Measurements from ENCODE around the gene CEP192. TPM values are rescaled to one million over a fixed set of nuclear protein-coding genes. Genes with fewer than 3 reads are reported as not detected.
"Not testable (repeated sequence)": the region's sequence is repeated elsewhere in the genome, so short reads cannot be mapped to it uniquely, and the experiment has no call there.

Gene CEP192
- total RNA-seq, 1 experiment from 2014 or later: 37.2 TPM

DNA sequence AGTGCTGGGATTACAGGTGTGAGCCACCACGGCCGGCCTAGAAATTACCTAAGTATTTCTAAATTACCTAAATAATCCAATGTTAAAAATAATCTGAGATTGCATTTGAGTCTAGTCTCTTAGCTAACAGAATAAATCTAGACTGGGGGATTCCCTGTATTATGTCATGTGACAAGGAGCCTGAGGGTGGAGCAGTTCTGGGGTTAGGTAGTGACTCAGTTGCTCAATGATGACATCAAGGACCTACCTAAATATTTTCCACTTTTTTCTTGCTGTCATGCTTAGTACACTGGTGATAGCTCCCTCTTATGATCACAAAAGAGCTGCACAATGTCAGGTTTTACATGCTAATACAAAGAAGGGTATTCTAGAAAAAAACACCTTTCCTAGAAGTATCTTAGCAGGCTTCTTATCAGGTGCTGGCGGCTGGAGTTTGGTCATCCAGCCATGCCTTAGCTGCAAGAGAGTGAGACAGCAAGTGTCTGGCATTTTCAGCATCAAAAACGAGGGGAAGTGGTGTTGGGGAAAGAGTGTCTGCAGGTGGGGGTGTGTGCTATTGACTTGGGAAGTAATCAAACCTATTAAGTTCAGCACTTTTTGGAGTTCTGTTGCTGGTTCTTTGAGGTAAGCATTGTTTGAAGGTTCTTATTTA is 17.5 kb upstream of the CEP192 start:
- H3K27ac ChIP-seq: no peak overlapping the region
- H3K9me3 ChIP-seq (replicated peaks): no peaks in the 10 kb centered on the region
- H3K4me3 ChIP-seq: no peak overlapping the region
- H3K27me3 ChIP-seq (replicated peaks): no peaks in the 10 kb centered on the region
- peaks cover 42% of the 10 kb centered on the region for H3K36me3 ChIP-seq
- DNase-seq (ENCODE audit: low read depth in 1 of 2, low spot score in 2 of 2): no peak
- H3K4me1 ChIP-seq (replicated peaks): no peaks in the 10 kb centered on the region

DNA sequence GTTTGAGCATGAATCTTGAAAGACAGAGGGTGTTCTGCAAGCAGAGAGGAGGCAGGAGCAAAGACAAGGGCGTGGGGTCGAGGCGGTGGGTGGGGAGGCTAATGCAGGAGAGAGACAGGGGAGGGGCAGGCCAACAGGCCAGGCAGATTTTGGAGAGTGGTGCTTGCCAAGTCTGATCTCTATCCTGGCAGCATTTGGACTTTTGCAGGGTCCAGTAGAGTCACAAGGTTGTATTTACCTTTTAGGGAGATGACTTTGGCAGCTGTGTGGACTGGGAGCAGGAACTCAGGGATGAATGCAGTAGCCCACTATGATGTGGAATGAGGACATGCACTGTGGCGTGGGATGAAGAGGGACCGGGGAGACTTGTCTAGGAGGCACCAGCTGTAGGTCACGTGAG is 15.7 kb upstream of the CEP192 start:
- DNase-seq (ENCODE audit: low read depth in 1 of 2, low spot score in 2 of 2): no peak
- peaks cover 41% of the 10 kb centered on the region for H3K36me3 ChIP-seq
- no peaks in the 10 kb centered on the region for H3K9me3 ChIP-seq (replicated peaks)
- no peaks in the 10 kb centered on the region for H3K4me1 ChIP-seq (replicated peaks)
- H3K4me3 ChIP-seq: no peak overlapping the region
- H3K27ac ChIP-seq: no peak overlapping the region
- no peaks in the 10 kb centered on the region for H3K27me3 ChIP-seq (replicated peaks)

- H3K4me3 ChIP-seq: no peak overlapping the region
- no peak for DNase-seq (ENCODE audit: low read depth in 1 of 2, low spot score in 2 of 2)
- H3K4me1 ChIP-seq (replicated peaks): no peaks in the 10 kb centered on the region
- H3K9me3 ChIP-seq (replicated peaks): no peaks in the 10 kb centered on the region
- H3K27ac ChIP-seq: no peak overlapping the region
- peaks cover 41% of the 10 kb centered on the region for H3K36me3 ChIP-seq
- H3K27me3 ChIP-seq (replicated peaks): no peaks in the 10 kb centered on the region
Measured at GRCh38 chr18:12976305-12976704, 14.9 kb upstream of the CEP192 start.

DNA sequence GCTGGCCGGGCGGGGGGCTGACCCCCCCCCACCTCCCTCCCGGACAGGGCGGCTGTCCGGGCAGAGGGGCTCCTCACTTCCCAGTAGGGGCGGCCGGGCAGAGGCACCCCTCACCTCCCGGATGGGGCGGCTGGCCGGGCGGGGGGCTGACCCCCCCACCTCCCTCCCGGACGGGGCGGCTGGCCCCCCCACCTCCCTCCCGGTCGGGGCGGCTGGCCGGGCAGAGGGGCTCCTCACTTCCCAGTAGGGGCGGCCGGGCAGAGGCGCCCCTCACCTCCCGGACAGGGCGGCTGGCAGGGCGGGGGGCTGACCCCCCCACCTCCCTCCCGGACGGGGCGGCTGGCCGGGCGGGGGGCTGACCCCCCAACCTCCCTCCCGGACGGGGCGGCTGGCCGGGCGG is 11.1 kb upstream of the CEP192 start:
- H3K27ac ChIP-seq: not testable (repeated sequence)

GRCh38 chr18:12989397-12990122 is 1.6 kb upstream of the CEP192 start:
- no peaks in the 10 kb centered on the region for H3K9me3 ChIP-seq (replicated peaks)
- H3K27ac ChIP-seq: no peak overlapping the region
- peaks cover 3% of the 10 kb centered on the region; the same call in 1 of the 2 replicates for H3K36me3 ChIP-seq
- H3K27me3 ChIP-seq (replicated peaks): no peaks in the 10 kb centered on the region
- DNase-seq (ENCODE audit: low read depth in 1 of 2, low spot score in 2 of 2): no peak
- no peak overlapping the region for H3K4me3 ChIP-seq
- peaks cover 17% of the 10 kb centered on the region for H3K4me1 ChIP-seq (replicated peaks)

More for the DNA sequence above, 11.1 kb upstream of the CEP192 start:
- H3K4me1 ChIP-seq (replicated peaks); DNase-seq (ENCODE audit: low read depth in 1 of 2, low spot score in 2 of 2); H3K27me3 ChIP-seq (replicated peaks); H3K4me3 ChIP-seq; H3K9me3 ChIP-seq (replicated peaks): not testable (repeated sequence)
- H3K36me3 ChIP-seq: peaks cover 37% of the 10 kb centered on the region

- peak in 1 of 2 experiments; percentile 6 for DNase-seq (ENCODE audit: low read depth in 1 of 2, low spot score in 2 of 2)
- Histone ChIP-seq H3K4me1 (replicated peaks) (peaks cover 17% of the 10 kb centered on the region), H3K27ac (0 out of 2 replicates have a peak overlapping the region, but pooled peaks have one; percentile 81), H3K27me3 (replicated peaks) (no peaks in the 10 kb centered on the region), H3K4me3 (no peak overlapping the region; the same call in 1 of the 2 replicates), H3K9me3 (replicated peaks) (no peaks in the 10 kb centered on the region), H3K36me3 (peaks cover 3% of the 10 kb centered on the region; the same call in 1 of the 2 replicates)
Measured at GRCh38 chr18:12990123-12990475, 1.1 kb upstream of the CEP192 start.

GRCh38 chr18:12990641-12990966 is 558 bp upstream of the CEP192 start:
- Histone ChIP-seq H3K4me1 (replicated peaks) (peaks cover 17% of the 10 kb centered on the region), H3K9me3 (replicated peaks) (no peaks in the 10 kb centered on the region), H3K27ac (peak overlapping the region; percentile 81), H3K4me3 (peak overlapping the region; percentile 80), H3K36me3 (peaks cover 3% of the 10 kb centered on the region; the same call in 1 of the 2 replicates), H3K27me3 (replicated peaks) (no peaks in the 10 kb centered on the region)
- DNase-seq (ENCODE audit: low read depth in 1 of 2, low spot score in 2 of 2): no peak

GRCh38 chr18:12991821-12992179 is 638 bp downstream of the CEP192 start:
- Histone ChIP-seq H3K36me3 (peaks cover 3% of the 10 kb centered on the region; the same call in 1 of the 2 replicates), H3K9me3 (replicated peaks) (no peaks in the 10 kb centered on the region), H3K4me1 (replicated peaks) (peaks cover 17% of the 10 kb centered on the region), H3K4me3 (peak overlapping the region; percentile 80), H3K27me3 (replicated peaks) (no peaks in the 10 kb centered on the region), H3K27ac (peak overlapping the region; percentile 81)
- DNase-seq (ENCODE audit: low read depth in 1 of 2, low spot score in 2 of 2): no peak

GRCh38 chr18:12993439-12993838 is 2.3 kb downstream of the CEP192 start:
- DNase-seq (ENCODE audit: low read depth in 1 of 2, low spot score in 2 of 2): no peak
- H3K4me1 ChIP-seq (replicated peaks): peaks cover 17% of the 10 kb centered on the region
- no peak overlapping the region for H3K27ac ChIP-seq
- peaks cover 6% of the 10 kb centered on the region for H3K36me3 ChIP-seq
- H3K27me3 ChIP-seq (replicated peaks): no peaks in the 10 kb centered on the region
- no peaks in the 10 kb centered on the region for H3K9me3 ChIP-seq (replicated peaks)
- H3K4me3 ChIP-seq: no peak overlapping the region

DNA sequence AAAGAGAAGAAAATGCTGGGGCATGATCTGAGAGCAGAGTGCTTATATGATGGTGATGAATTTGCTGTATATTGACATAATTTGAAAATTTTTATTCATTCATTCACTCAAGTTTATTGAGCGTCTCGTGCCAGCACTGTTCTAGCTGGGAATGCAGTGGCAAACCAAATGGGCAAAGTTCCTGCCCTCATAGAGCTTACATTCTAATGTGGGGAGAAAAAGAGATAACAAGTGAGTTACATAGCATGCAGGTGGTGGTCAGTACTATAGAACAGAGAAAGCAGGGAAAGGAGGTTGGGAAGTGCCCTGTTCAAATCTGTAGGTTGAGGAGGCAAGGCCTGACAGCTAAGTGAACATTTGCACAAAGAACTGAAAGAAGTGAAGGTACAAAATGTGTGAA is 4.3 kb downstream of the CEP192 start:
- H3K4me3 ChIP-seq: no peak overlapping the region
- H3K36me3 ChIP-seq: peaks cover 10% of the 10 kb centered on the region

DNA sequence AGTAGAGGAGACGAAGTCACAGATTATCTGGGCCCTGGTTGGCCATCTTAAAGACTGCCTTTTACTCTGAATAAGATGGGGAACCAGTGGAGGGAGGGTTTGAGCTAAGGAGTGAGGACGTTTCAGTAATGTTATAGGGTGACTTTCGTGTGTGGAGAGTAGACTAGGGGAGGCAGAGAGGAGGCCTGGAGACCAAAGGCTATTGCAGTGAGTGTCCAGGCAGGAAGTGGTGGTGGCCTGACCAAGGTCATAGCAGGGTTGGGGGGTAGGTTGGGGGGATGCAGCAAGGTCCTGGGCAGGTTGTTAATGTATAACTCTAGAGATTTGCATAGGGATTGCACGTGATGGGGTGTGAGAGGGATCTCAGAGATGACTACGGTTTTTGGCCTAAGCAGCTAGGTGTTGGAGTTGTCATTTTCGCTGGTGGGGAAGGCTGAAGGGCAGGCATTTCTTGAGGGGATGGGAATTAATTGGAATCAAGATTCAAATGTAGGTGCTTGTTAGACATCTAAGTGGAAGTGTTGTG is 4.9 kb downstream of the CEP192 start:
- Histone ChIP-seq H3K4me3 (no peak overlapping the region), H3K27me3 (replicated peaks) (no peaks in the 10 kb centered on the region), H3K36me3 (peaks cover 16% of the 10 kb centered on the region), H3K4me1 (replicated peaks) (peaks cover 9% of the 10 kb centered on the region), H3K9me3 (replicated peaks) (no peaks in the 10 kb centered on the region), H3K27ac (no peak overlapping the region)
- no peak for DNase-seq (ENCODE audit: low read depth in 1 of 2, low spot score in 2 of 2)

More for the DNA sequence above, 4.3 kb downstream of the CEP192 start:
- H3K9me3 ChIP-seq (replicated peaks): no peaks in the 10 kb centered on the region
- no peak overlapping the region for H3K27ac ChIP-seq
- H3K27me3 ChIP-seq (replicated peaks): no peaks in the 10 kb centered on the region
- DNase-seq (ENCODE audit: low read depth in 1 of 2, low spot score in 2 of 2): no peak
- peaks cover 12% of the 10 kb centered on the region for H3K4me1 ChIP-seq (replicated peaks)

GRCh38 chr18:12996661-12997292 is 5.6 kb downstream of the CEP192 start:
- Histone ChIP-seq H3K36me3 (peaks cover 20% of the 10 kb centered on the region), H3K4me3 (no peak overlapping the region), H3K9me3 (replicated peaks) (no peaks in the 10 kb centered on the region), H3K27ac (no peak overlapping the region), H3K27me3 (replicated peaks) (no peaks in the 10 kb centered on the region), H3K4me1 (replicated peaks) (peaks cover 9% of the 10 kb centered on the region)
- DNase-seq (ENCODE audit: low read depth in 1 of 2, low spot score in 2 of 2): no peak

DNA sequence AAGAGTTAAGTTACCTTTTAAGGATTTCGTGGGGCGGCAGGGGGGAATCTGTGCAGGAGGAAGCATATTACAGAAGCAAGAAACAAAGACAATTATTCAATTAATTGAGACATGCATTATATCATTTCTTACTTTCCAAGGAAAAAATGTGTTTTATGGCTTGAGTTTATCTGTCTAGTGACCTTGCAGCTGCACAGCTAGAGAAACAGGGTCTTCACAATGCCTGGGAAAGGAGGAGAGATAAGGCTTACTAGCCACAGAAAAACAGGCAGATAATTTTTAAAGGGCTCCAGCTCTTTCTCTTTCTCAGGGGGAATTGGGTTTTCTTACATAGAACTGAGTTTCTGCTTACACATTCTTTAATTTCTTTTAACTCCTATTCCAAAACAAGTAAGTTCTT is 6.2 kb downstream of the CEP192 start:
- peaks cover 21% of the 10 kb centered on the region for H3K36me3 ChIP-seq
- H3K9me3 ChIP-seq (replicated peaks); H3K4me1 ChIP-seq (replicated peaks); DNase-seq (ENCODE audit: low read depth in 1 of 2, low spot score in 2 of 2); H3K27ac ChIP-seq; H3K4me3 ChIP-seq; H3K27me3 ChIP-seq (replicated peaks): not testable (repeated sequence)

All from SJSA1 (cell line).